Mesendoderm (in vitro differentiated cells): ENCODE measurements around the gene SYCP3.
A peak's percentile ranks its signal among the peaks of the same experiment; 100 is the strongest.

Experiments
- DNase-seq: peaks from one replicate; pipeline ENCODE4 v3.0.0; 2013
- H2AK5ac ChIP-seq: 2 replicates; pipeline ENCODE4 v1.6.1; 2013; ENCODE audit warnings: low read length, inconsistent platforms
- H2BK120ac ChIP-seq: 2 replicates; pipeline ENCODE4 v1.6.1; 2013; ENCODE audit warnings: low read depth, mild to moderate bottlenecking, low read length, moderate library complexity, mixed read lengths
- H2BK15ac ChIP-seq: replicated peaks from 2 replicates; pipeline ENCODE4 v1.6.1; 2013; ENCODE audit warnings: low read depth, mild to moderate bottlenecking, moderate library complexity
- H2BK5ac ChIP-seq: 2 replicates; pipeline ENCODE4 v1.6.1; 2013; ENCODE audit warnings: low read length, inconsistent platforms
- H3K18ac ChIP-seq: 2 replicates; pipeline ENCODE4 v1.6.1; 2013; ENCODE audit warnings: mild to moderate bottlenecking, low read length, mixed read lengths
- H3K23ac ChIP-seq: one replicate; pipeline ENCODE4 v1.6.1; 2013; ENCODE audit warnings: low read length
- H3K27ac ChIP-seq: 2 replicates; pipeline ENCODE4 v1.5.1; 2013; ENCODE audit warnings: low read depth, mild to moderate bottlenecking, inconsistent platforms, low read length, moderate library complexity
- H3K27me3 ChIP-seq: 2 replicates; pipeline ENCODE4 v1.6.1; 2013; ENCODE audit warnings: low read length, control low read depth, mild to moderate bottlenecking, inconsistent platforms; ENCODE audit not compliant: insufficient read depth, poor library complexity
- H3K36me3 ChIP-seq: 2 replicates; pipeline ENCODE4 v1.6.1; 2013; ENCODE audit warnings: low read length, inconsistent platforms; ENCODE audit not compliant: control insufficient read depth, insufficient read depth
- H3K4ac ChIP-seq: one replicate; pipeline ENCODE4 v1.6.1; 2013; ENCODE audit warnings: low read depth, mild to moderate bottlenecking, low read length, moderate library complexity
- H3K4me1 ChIP-seq: 2 replicates; pipeline ENCODE4 v1.6.1; 2013; ENCODE audit warnings: low read depth, low read length, inconsistent platforms; ENCODE audit not compliant: control insufficient read depth
- H3K4me2 ChIP-seq: 2 replicates; pipeline ENCODE4 v1.6.1; 2013; ENCODE audit warnings: low read length
- H3K4me3 ChIP-seq: 2 replicates; pipeline ENCODE4 v1.5.1; 2013; ENCODE audit warnings: mild to moderate bottlenecking, low read length
- H3K56ac ChIP-seq: one replicate; pipeline ENCODE4 v1.6.1; 2013; ENCODE audit warnings: low read length
- H3K79me1 ChIP-seq: 2 replicates; pipeline ENCODE4 v1.6.1; 2013; ENCODE audit warnings: low read length, inconsistent platforms
- H3K79me2 ChIP-seq: 2 replicates; pipeline ENCODE4 v1.6.1; 2013; ENCODE audit warnings: mild to moderate bottlenecking, low read length; ENCODE audit not compliant: control insufficient read depth, insufficient read depth
- H3K9ac ChIP-seq: 2 replicates; pipeline ENCODE4 v1.6.1; 2013; ENCODE audit warnings: low read length, inconsistent platforms
- H4K5ac ChIP-seq: one replicate; pipeline ENCODE4 v1.6.1; 2013; ENCODE audit warnings: low read length
- H4K8ac ChIP-seq: one replicate; pipeline ENCODE4 v1.6.1; 2013; ENCODE audit warnings: low read depth, mild to moderate bottlenecking, control low read depth, low read length, moderate library complexity
- WGBS: extraction: QIAGEN DNeasy Blood & Tissue Kit; methylation state at CpG from one replicate; pipeline ENCODE4 v1.1.7; 2013; ENCODE audit warnings: low lambda C conversion rate, missing lambda C conversion rate; ENCODE audit not compliant: insufficient coverage; ENCODE audit errors: extremely low coverage; 5-methylcytosine and 5-hydroxymethylcytosine counted together

Gene SYCP3

DNA sequence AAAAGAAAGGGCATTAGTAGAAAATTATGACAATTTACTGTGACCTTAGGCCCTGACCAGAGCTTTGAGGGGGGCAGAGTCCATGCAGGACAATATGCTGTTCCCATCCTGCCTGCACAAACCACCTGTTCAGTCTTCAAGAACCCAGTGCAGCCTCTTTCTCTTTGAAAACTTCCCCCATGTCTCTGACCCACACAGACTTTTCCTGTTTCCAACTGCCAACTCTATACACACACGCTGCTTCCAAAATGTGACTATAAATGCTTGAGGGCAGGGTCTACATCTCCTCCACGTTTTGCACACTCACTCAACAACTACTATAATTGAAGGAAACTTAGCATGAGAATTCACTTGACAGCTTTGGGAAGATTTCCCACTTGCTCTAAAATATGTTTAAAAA, 36.6 kb upstream of the SYCP3 start:
- Histone ChIP-seq H2AK5ac (no peak overlapping the region), H3K4ac (no peak overlapping the region), H3K36me3 (no peaks in the 10 kb centered on the region), H3K23ac (no peak overlapping the region), H3K27me3 (no peaks in the 10 kb centered on the region), H3K27ac (no peak overlapping the region), H3K4me3 (no peak overlapping the region), H2BK120ac (no peak overlapping the region), H3K4me2 (no peak overlapping the region), H4K8ac (no peak overlapping the region), H2BK15ac (no peak overlapping the region), H3K79me1 (no peaks in the 10 kb centered on the region), H4K5ac (no peak overlapping the region), H3K56ac (no peak overlapping the region), H3K18ac (no peak overlapping the region), H3K9ac (no peak overlapping the region), H3K4me1 (no peaks in the 10 kb centered on the region), H2BK5ac (no peak overlapping the region), H3K79me2 (no peaks in the 10 kb centered on the region)
- DNase-seq: no peak
- WGBS: no CpG with 5 or more reads among the region's 2 CpGs

DNA sequence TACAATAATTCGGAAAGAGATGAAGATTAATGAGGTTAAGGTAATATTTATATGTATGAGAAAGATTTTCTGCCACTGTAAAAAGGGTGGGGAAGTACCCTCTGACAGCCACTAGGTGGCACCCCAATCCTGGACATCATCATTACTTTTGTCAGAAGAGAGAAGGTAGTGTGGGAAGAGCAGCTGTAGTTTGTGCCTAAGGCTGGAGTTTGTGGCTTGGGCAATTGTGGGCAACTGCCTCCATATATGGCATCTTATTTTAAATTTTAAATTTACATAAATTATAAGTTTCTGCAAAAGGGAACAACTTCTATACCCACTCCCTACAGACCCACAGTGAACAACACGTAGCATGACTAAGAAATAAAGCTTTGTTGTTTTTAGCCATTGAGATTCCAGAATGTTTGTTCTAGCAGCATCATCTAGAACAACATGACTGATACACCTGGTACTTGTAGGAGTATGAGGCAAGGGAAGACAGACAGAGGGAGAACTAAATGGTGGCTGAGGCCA, 34.4 kb upstream of the SYCP3 start:
- H3K4me1 ChIP-seq: no peaks in the 10 kb centered on the region
- no peaks in the 10 kb centered on the region for H3K79me2 ChIP-seq
- no peak overlapping the region for H2BK15ac ChIP-seq
- H2BK120ac ChIP-seq: no peak overlapping the region
- 100% methylated on average over 1 of the region's 2 CpGs for WGBS
- H3K36me3 ChIP-seq: no peaks in the 10 kb centered on the region
- H2BK5ac ChIP-seq: no peak overlapping the region
- no peak overlapping the region for H3K23ac ChIP-seq
- no peak overlapping the region for H4K5ac ChIP-seq
- no peak overlapping the region for H3K27ac ChIP-seq
- no peak overlapping the region for H3K18ac ChIP-seq
- no peak overlapping the region for H3K56ac ChIP-seq
- H3K4me2 ChIP-seq: no peak overlapping the region
- no peaks in the 10 kb centered on the region for H3K79me1 ChIP-seq
- DNase-seq: peak; percentile 58
- H2AK5ac ChIP-seq: no peak overlapping the region
- no peaks in the 10 kb centered on the region for H3K27me3 ChIP-seq
- H3K4me3 ChIP-seq: no peak overlapping the region
- H4K8ac ChIP-seq: no peak overlapping the region
- no peak overlapping the region for H3K4ac ChIP-seq
- H3K9ac ChIP-seq: no peak overlapping the region

- Histone ChIP-seq H4K8ac (no peak overlapping the region), H3K27ac (no peak overlapping the region), H3K27me3 (no peaks in the 10 kb centered on the region), H3K4ac (no peak overlapping the region), H2BK120ac (no peak overlapping the region), H3K79me2 (no peaks in the 10 kb centered on the region), H3K23ac (no peak overlapping the region), H3K4me1 (no peaks in the 10 kb centered on the region), H3K79me1 (no peaks in the 10 kb centered on the region), H3K18ac (no peak overlapping the region), H3K4me3 (no peak overlapping the region), H3K36me3 (no peaks in the 10 kb centered on the region), H4K5ac (no peak overlapping the region), H2AK5ac (no peak overlapping the region), H3K56ac (no peak overlapping the region), H3K9ac (no peak overlapping the region), H2BK15ac (no peak overlapping the region), H3K4me2 (no peak overlapping the region), H2BK5ac (no peak overlapping the region)
- WGBS: no CpG with 5 or more reads among the region's 5 CpGs
- no peak for DNase-seq
Observed at GRCh38 chr12:101772012-101772775, 32.9 kb upstream of the SYCP3 start.

DNA sequence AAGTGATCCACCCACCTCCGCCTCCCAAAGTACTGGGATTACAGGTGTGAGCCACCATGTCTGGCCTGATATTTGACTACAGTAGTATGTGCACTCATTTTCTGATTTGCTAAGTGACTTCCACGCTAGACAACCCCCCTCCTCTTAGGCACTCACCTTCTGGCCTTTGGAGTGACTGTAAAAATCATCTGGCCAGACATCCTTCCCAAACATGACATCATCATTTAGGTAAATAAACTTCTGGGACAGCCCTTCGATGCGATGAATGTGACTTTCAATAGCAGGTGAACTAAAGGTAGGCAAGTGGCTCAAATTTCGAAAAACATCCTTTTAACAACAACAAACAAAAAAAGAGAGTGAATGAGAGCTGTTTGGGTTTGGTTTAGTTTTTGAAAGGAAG, 30.6 kb upstream of the SYCP3 start:
- no peaks in the 10 kb centered on the region for H3K4me1 ChIP-seq
- no peaks in the 10 kb centered on the region for H3K79me2 ChIP-seq
- H2BK5ac ChIP-seq: no peak overlapping the region
- no peak overlapping the region for H3K4me3 ChIP-seq
- H3K4me2 ChIP-seq: no peak overlapping the region
- H3K23ac ChIP-seq: no peak overlapping the region
- H3K27me3 ChIP-seq: no peaks in the 10 kb centered on the region
- H3K79me1 ChIP-seq: no peaks in the 10 kb centered on the region
- H2BK15ac ChIP-seq: no peak overlapping the region
- no CpG with 5 or more reads among the region's 5 CpGs for WGBS
- H2BK120ac ChIP-seq: no peak overlapping the region
- H3K18ac ChIP-seq: no peak overlapping the region
- no peak overlapping the region for H3K27ac ChIP-seq
- no peak for DNase-seq
- no peak overlapping the region for H4K8ac ChIP-seq
- H4K5ac ChIP-seq: no peak overlapping the region
- no peaks in the 10 kb centered on the region for H3K36me3 ChIP-seq
- no peak overlapping the region for H3K56ac ChIP-seq
- no peak overlapping the region for H2AK5ac ChIP-seq
- H3K4ac ChIP-seq: no peak overlapping the region
- H3K9ac ChIP-seq: no peak overlapping the region

- Histone ChIP-seq H3K79me1 (no peaks in the 10 kb centered on the region), H3K4ac (no peak overlapping the region), H3K56ac (no peak overlapping the region), H2BK15ac (no peak overlapping the region), H3K9ac (no peak overlapping the region), H3K27ac (no peak overlapping the region), H3K4me2 (no peak overlapping the region), H4K5ac (no peak overlapping the region), H3K36me3 (no peaks in the 10 kb centered on the region), H3K79me2 (no peaks in the 10 kb centered on the region), H3K4me3 (no peak overlapping the region), H2BK120ac (no peak overlapping the region), H3K23ac (no peak overlapping the region), H3K27me3 (no peaks in the 10 kb centered on the region), H4K8ac (no peak overlapping the region), H2AK5ac (no peak overlapping the region), H3K18ac (no peak overlapping the region), H3K4me1 (no peaks in the 10 kb centered on the region), H2BK5ac (no peak overlapping the region)
- no peak for DNase-seq
- no CpG with 5 or more reads among the region's 2 CpGs for WGBS
Observed at GRCh38 chr12:101768781-101769180, 29.5 kb upstream of the SYCP3 start.

- Histone ChIP-seq H3K4me3 (no peak overlapping the region), H3K23ac (no peak overlapping the region), H3K9ac (no peak overlapping the region), H4K5ac (no peak overlapping the region), H3K56ac (no peak overlapping the region), H3K4me1 (no peaks in the 10 kb centered on the region), H2BK15ac (no peak overlapping the region), H4K8ac (no peak overlapping the region), H2BK5ac (no peak overlapping the region), H3K4me2 (no peak overlapping the region), H3K36me3 (no peaks in the 10 kb centered on the region), H3K4ac (no peak overlapping the region), H3K18ac (no peak overlapping the region), H2BK120ac (no peak overlapping the region), H3K27ac (no peak overlapping the region), H2AK5ac (no peak overlapping the region), H3K79me2 (no peaks in the 10 kb centered on the region), H3K27me3 (no peaks in the 10 kb centered on the region), H3K79me1 (no peaks in the 10 kb centered on the region)
- no CpG with 5 or more reads among the region's 1 CpG for WGBS
- DNase-seq: no peak
Observed at GRCh38 chr12:101767537-101767936, 28.3 kb upstream of the SYCP3 start.
